CD4-positive, CD25-positive, alpha-beta regulatory T cell (primary cell): ENCODE data around the gene EPB41L2. TPM values are rescaled to one million over a fixed set of nuclear protein-coding genes. Genes with fewer than 3 reads are reported as not detected.
A peak's percentile ranks its signal among the peaks of the same experiment; 100 is the strongest.

ENCODE experiments used
- ATAC-seq, 2 donors: fragments of 150-1000 bp; cut with Tn5 transposase; one replicate each; pipeline ENCODE4 v1.10.0; 2021; ENCODE audit warnings: low read depth in 2 of 2, moderate number of reproducible peaks in 2 of 2, moderate library complexity in 1 of 2
- DNase-seq, 3 donors: peaks; one replicate each; pipeline versions ENCODE4 v3.0.0 to v3.0.0-alpha.2; 2012 to 2022; ENCODE audit warnings: mixed read lengths in 1 of 3
- H3K27ac ChIP-seq: one replicate; pipeline ENCODE4 v1.7.0; 2013; ENCODE audit warnings: mild to moderate bottlenecking, low read length; ENCODE audit not compliant: insufficient read depth, poor library complexity, severe bottlenecking
- H3K27me3 ChIP-seq: one replicate; pipeline ENCODE4 v1.7.0; 2013; ENCODE audit warnings: low read length; ENCODE audit not compliant: control insufficient read depth, insufficient read depth
- H3K36me3 ChIP-seq: one replicate; pipeline ENCODE4 v1.7.0; 2013; ENCODE audit warnings: mild to moderate bottlenecking, low read length, moderate library complexity; ENCODE audit not compliant: control insufficient read depth, insufficient read depth
- H3K4me1 ChIP-seq: 2 replicates; pipeline ENCODE4 v1.7.0; 2013; ENCODE audit warnings: mild to moderate bottlenecking, low read length; ENCODE audit not compliant: insufficient read depth, control insufficient read depth, poor library complexity, severe bottlenecking
- H3K4me3 ChIP-seq: one replicate; pipeline ENCODE4 v1.7.0; 2013; ENCODE audit warnings: low read depth, mild to moderate bottlenecking, low read length, moderate library complexity
- H3K9me3 ChIP-seq, 2 experiments: 1 replicate in 1 of 2; 2 replicates in 1 of 2; pipeline ENCODE4 v1.7.0; 2013; ENCODE audit warnings: low read length in 2 of 2, mild to moderate bottlenecking in 1 of 2, moderate library complexity in 1 of 2; ENCODE audit not compliant: control insufficient read depth in 2 of 2
- H3K27ac Mint-ChIP-seq, 3 donors: one replicate each; pipeline ENCODE4 v1.8.0; 2020 to 2022; ENCODE audit warnings: mild to moderate bottlenecking in 3 of 3, mixed read lengths in 3 of 3, moderate library complexity in 2 of 3
- H3K27me3 Mint-ChIP-seq: one replicate; pipeline ENCODE4 v1.8.0; 2022; ENCODE audit warnings: mild to moderate bottlenecking, mixed read lengths
- H3K36me3 Mint-ChIP-seq: one replicate; pipeline ENCODE4 v1.8.0; 2020; ENCODE audit warnings: mixed read lengths
- H3K4me1 Mint-ChIP-seq, 4 donors: one replicate each; pipeline ENCODE4 v1.8.0; 2020 to 2022; ENCODE audit warnings: mixed read lengths in 4 of 4, mild to moderate bottlenecking in 1 of 4
- H3K4me3 Mint-ChIP-seq, 4 donors: one replicate each; pipeline ENCODE4 v1.8.0; 2020 to 2022; ENCODE audit warnings: mild to moderate bottlenecking in 4 of 4, mixed read lengths in 4 of 4, moderate library complexity in 3 of 4
- H3K9me3 Mint-ChIP-seq, 7 donors: one replicate each; pipeline ENCODE4 v1.8.0; 2020 to 2022; ENCODE audit warnings: mixed read lengths in 7 of 7, mild to moderate bottlenecking in 3 of 7, moderate library complexity in 2 of 7
- polyA plus RNA-seq, 4 donors: library from polyadenylated mRNA; unstranded; fragments of 300-500 nt; fragmentation: Illumina TruSeq; gene quantifications; one replicate each; pipeline ENCODE4 v1.2.3, GENCODE V29; 2021
- total RNA-seq: library from RNA; stranded (reverse); gene quantifications from one replicate; pipeline ENCODE4 v1.2.3, GENCODE V29; 2022

EPB41L2 gene
- total and polyA plus RNA-seq, 5 donors from 2014 or later = 3.3 to 13.6 (median 3.8) TPM

- H3K27ac ChIP-seq = no peak overlapping the region
- H3K27me3 ChIP-seq = no peaks in the 10 kb centered on the region
- ATAC-seq = no peak
- no peaks in the 10 kb centered on the region for H3K9me3 ChIP-seq
- H3K36me3 ChIP-seq = no peaks in the 10 kb centered on the region
- no peak overlapping the region for H3K4me3 Mint-ChIP-seq
- no peaks in the 10 kb centered on the region for H3K36me3 Mint-ChIP-seq
- no peaks in the 10 kb centered on the region for H3K4me1 Mint-ChIP-seq
- no peaks in the 10 kb centered on the region for H3K9me3 Mint-ChIP-seq
- H3K4me3 ChIP-seq = no peak overlapping the region
- H3K4me1 ChIP-seq = no peaks in the 10 kb centered on the region
- no peak for DNase-seq
- H3K27ac Mint-ChIP-seq = no peak overlapping the region
- peaks cover 6% of the 10 kb centered on the region for H3K27me3 Mint-ChIP-seq
Observed at GRCh38 chr6:131022691-131023090, 40.4 kb downstream of the EPB41L2 start.

DNA sequence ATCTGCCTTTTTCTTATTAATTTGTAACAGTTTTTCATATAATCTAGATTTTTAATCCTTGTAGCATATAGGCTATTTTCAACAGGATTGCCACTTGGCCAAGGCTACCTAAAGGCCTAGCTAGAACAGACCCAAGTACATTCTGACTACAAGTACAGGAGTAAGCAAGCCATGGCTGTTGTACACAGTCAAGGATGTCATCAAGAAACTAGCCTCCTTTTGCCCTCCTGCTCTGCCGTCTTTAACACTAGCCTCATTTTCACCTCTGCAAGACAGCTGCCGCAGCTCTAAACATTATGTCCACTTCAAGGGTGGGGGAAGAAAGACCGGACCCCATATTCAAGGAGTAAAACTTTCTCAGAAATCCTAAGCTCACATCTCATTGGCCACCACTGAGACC is 45.1 kb downstream of the EPB41L2 start:
- Histone ChIP-seq H3K4me3 (no peak overlapping the region), H3K4me1 (no peaks in the 10 kb centered on the region), H3K27me3 (no peaks in the 10 kb centered on the region), H3K9me3 (no peaks in the 10 kb centered on the region), H3K36me3 (no peaks in the 10 kb centered on the region), H3K27ac (no peak overlapping the region)
- DNase-seq = no peak
- Mint-ChIP-seq H3K27ac (no peak overlapping the region), H3K4me1 (peaks cover 0 to 11% (median 1%) of the 10 kb centered on the region in 4 donors), H3K9me3 (no peaks in the 10 kb centered on the region), H3K27me3 (peaks cover 6% of the 10 kb centered on the region), H3K36me3 (no peaks in the 10 kb centered on the region), H3K4me3 (no peak overlapping the region)
- ATAC-seq = no peak

DNA sequence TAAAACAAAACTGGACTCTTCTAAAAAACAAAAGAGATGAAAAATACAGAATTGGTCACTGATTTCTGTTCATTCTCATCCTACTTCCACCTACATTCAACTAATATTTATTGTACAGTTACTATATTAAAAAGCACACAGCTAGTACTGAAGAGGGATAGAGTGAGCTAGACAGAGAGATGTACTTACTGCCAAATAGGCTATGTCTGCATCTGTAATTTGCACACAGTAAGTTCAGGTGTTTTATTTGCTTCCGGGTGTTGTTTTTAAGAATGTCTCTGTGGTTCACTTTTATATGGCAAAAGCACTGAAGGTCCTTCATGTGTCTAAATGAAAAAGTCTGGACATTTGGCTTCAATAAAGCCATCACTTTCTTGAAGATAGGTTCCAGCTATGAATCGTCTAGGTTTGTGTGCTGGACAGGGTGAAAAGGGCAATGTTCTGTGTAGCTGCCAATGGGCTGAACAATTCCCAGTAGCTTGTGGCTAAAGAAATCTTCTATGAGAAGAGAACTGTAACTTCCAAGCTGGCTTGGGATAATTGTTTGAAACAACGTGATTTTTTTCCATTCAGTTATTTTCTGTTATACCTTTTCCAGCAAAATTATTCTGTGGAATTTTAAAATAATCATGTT is 47.3 kb downstream of the EPB41L2 start:
- DNase-seq = no peak
- H3K4me3 Mint-ChIP-seq = no peak overlapping the region
- H3K9me3 Mint-ChIP-seq = peaks cover 0 to 4% (median 0%) of the 10 kb centered on the region in 7 donors
- H3K4me1 Mint-ChIP-seq = peaks cover 0 to 11% (median 1%) of the 10 kb centered on the region in 4 donors
- Histone ChIP-seq H3K27me3 (no peaks in the 10 kb centered on the region), H3K4me1 (no peaks in the 10 kb centered on the region), H3K36me3 (no peaks in the 10 kb centered on the region), H3K4me3 (no peak overlapping the region), H3K9me3 (no peaks in the 10 kb centered on the region), H3K27ac (no peak overlapping the region)
- no peaks in the 10 kb centered on the region for H3K36me3 Mint-ChIP-seq
- no peak for ATAC-seq
- H3K27ac Mint-ChIP-seq = no peak overlapping the region
- peaks cover 6% of the 10 kb centered on the region for H3K27me3 Mint-ChIP-seq

- H3K4me1 Mint-ChIP-seq = peaks cover 0 to 11% (median 1%) of the 10 kb centered on the region in 4 donors
- no peaks in the 10 kb centered on the region for H3K36me3 ChIP-seq
- H3K4me3 ChIP-seq = no peak overlapping the region
- ATAC-seq (no peak), DNase-seq (no peak)
- no peak overlapping the region for H3K4me3 Mint-ChIP-seq
- no peaks in the 10 kb centered on the region for H3K9me3 ChIP-seq
- peaks cover under 1% of the 10 kb centered on the region for H3K27me3 Mint-ChIP-seq
- H3K36me3 Mint-ChIP-seq = no peaks in the 10 kb centered on the region
- no peaks in the 10 kb centered on the region for H3K27me3 ChIP-seq
- no peak overlapping the region for H3K27ac Mint-ChIP-seq
- peaks cover 0 to 6% (median 0%) of the 10 kb centered on the region in 7 donors for H3K9me3 Mint-ChIP-seq
- H3K27ac ChIP-seq = no peak overlapping the region
- H3K4me1 ChIP-seq = no peaks in the 10 kb centered on the region
Observed at GRCh38 chr6:131015025-131015591, 47.9 kb downstream of the EPB41L2 start.

DNA sequence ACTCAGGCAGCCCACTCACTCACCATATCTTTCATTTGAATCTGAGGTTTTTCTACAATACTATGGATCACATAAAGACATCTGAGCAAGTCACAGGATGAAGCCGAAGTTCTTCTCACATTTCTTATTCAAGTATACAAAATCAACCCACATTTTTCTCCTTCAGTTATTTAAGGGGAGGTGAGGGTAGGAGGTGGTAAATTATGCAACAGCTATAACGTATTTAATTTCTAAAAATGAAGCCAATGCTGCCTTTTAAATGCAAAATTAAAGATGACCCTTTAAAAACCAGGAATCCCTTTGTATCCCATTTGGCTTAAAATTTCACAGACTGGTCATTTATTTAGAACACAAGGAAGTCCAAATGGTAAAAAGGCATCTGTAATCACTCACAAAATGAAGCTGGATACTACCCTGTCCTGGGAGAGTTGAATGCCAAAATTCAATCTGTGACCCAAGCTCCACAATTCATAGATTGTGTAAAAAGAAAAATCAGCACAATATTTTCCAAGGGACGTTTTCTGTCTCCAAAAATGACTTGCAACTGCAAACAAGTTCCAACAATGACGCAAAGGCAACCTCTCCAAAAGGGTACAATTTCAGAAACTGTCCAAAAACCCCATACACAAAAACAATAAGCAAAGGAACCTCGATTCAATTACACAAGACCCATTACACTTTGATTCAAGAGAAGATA is 48.8 kb downstream of the EPB41L2 start:
- peaks cover 7% of the 10 kb centered on the region for H3K36me3 Mint-ChIP-seq
- peaks cover 4% of the 10 kb centered on the region for H3K27me3 Mint-ChIP-seq
- Histone ChIP-seq H3K36me3 (no peaks in the 10 kb centered on the region), H3K27me3 (no peaks in the 10 kb centered on the region), H3K27ac (no peak overlapping the region), H3K9me3 (no peaks in the 10 kb centered on the region), H3K4me1 (no peaks in the 10 kb centered on the region), H3K4me3 (no peak overlapping the region)
- no peak overlapping the region for H3K4me3 Mint-ChIP-seq
- DNase-seq (no peak), ATAC-seq (no peak)
- H3K4me1 Mint-ChIP-seq = peaks cover 0 to 11% (median 1%) of the 10 kb centered on the region in 4 donors
- no peak overlapping the region for H3K27ac Mint-ChIP-seq
- peaks cover 0 to 8% (median 4%) of the 10 kb centered on the region in 7 donors for H3K9me3 Mint-ChIP-seq

DNA sequence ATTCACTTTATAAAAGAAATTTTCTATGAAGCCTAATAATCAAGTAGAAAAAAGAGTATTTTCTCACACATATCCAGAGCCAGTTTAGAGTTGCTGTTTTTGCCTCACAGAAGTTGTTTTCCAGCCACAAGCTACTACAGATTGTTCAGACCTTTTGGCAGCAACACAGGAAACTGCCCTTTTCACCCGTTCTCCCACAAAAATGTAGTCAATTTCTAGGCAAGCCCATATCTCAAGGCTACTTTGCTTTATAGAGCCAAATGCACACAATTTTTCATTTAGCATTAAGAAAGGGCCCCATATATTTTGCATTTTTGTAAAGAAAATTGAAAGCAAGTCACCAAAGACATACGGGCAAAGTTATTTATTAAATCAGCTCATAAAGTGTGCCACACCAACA is 49.5 kb downstream of the EPB41L2 start:
- H3K4me1 ChIP-seq = no peaks in the 10 kb centered on the region
- no peak overlapping the region for H3K27ac ChIP-seq
- Mint-ChIP-seq H3K4me3 (no peak overlapping the region), H3K36me3 (peaks cover 11% of the 10 kb centered on the region), H3K4me1 (peaks cover 0 to 11% (median 1%) of the 10 kb centered on the region in 4 donors), H3K27ac (peak overlapping the region in 1 of 3 donors; percentile 11), H3K9me3 (peaks cover 3 to 10% (median 5%) of the 10 kb centered on the region in 7 donors), H3K27me3 (peaks cover 4% of the 10 kb centered on the region)
- no peaks in the 10 kb centered on the region for H3K27me3 ChIP-seq
- H3K9me3 ChIP-seq = peaks cover 0 to 5% of the 10 kb centered on the region in 2 experiments
- ATAC-seq (no peak), DNase-seq (no peak)
- no peak overlapping the region for H3K4me3 ChIP-seq
- no peaks in the 10 kb centered on the region for H3K36me3 ChIP-seq

- Histone ChIP-seq H3K27ac (no peak overlapping the region), H3K9me3 (peaks cover 9 to 21% of the 10 kb centered on the region in 2 experiments), H3K4me3 (no peak overlapping the region), H3K27me3 (no peaks in the 10 kb centered on the region), H3K4me1 (no peaks in the 10 kb centered on the region), H3K36me3 (no peaks in the 10 kb centered on the region)
- H3K27me3 Mint-ChIP-seq = peaks cover 4% of the 10 kb centered on the region
- H3K27ac Mint-ChIP-seq = no peak overlapping the region
- H3K4me3 Mint-ChIP-seq = no peak overlapping the region
- H3K4me1 Mint-ChIP-seq = peaks cover 0 to 5% (median under 1%) of the 10 kb centered on the region in 4 donors
- ATAC-seq (no peak), DNase-seq (no peak)
- H3K36me3 Mint-ChIP-seq = peaks cover 18% of the 10 kb centered on the region
- peaks cover 6 to 27% (median 15%) of the 10 kb centered on the region in 7 donors for H3K9me3 Mint-ChIP-seq
Observed at GRCh38 chr6:131009790-131010189, 53.3 kb downstream of the EPB41L2 start.
